GM12878 (cell line): ENCODE results near the gene AKAP12.

Experiments
- BHLHE40 ChIP-seq, 2 experiments: fragments of 450-650 bp in 1 of 2; IDR thresholded peaks; 2 replicates each; pipeline ENCODE4 v1.6.1; 2011 to 2017; ENCODE audit warnings: low read depth in 2 of 2, borderline replicate concordance in 1 of 2, improper control_type of control experiment in 1 of 2, low read length in 1 of 2, mild to moderate bottlenecking in 1 of 2
- CTCF ChIP-seq, 3 experiments: IDR thresholded peaks in 2 of 3; conservative IDR thresholded peaks in 1 of 3; 2 replicates each; pipeline ENCODE4 v1.5.1; 2011; ENCODE audit warnings: low read depth in 3 of 3, low read length in 3 of 3, mild to moderate bottlenecking in 3 of 3, control low read depth in 2 of 3, moderate library complexity in 2 of 3, inconsistent platforms in 1 of 3, mixed read lengths in 1 of 3; ENCODE audit not compliant: control insufficient read depth in 2 of 3, insufficient read depth in 1 of 3; ENCODE audit errors: extremely low read depth in 1 of 3
- FOS ChIP-seq: IDR thresholded peaks from 3 replicates; pipeline ENCODE4 v1.6.1; 2011; ENCODE audit warnings: borderline replicate concordance; ENCODE audit not compliant: insufficient read length; ENCODE audit errors: extremely low read depth
- POLR2A ChIP-seq: IDR thresholded peaks from 2 replicates; pipeline ENCODE4 v1.6.1; 2011; ENCODE audit warnings: low read depth, mild to moderate bottlenecking, low read length
- REST ChIP-seq: IDR thresholded peaks from 2 replicates; pipeline ENCODE4 v1.6.1; 2012; ENCODE audit warnings: mild to moderate bottlenecking, low read depth, low read length
- SUZ12 ChIP-seq: fragments of 200-600 bp; sonication (generic); IDR thresholded peaks from one replicate; pipeline ENCODE4 v1.6.1; 2018; ENCODE audit warnings: antibody characterized with exemption, mild to moderate bottlenecking; ENCODE audit not compliant: unreplicated experiment

DNA sequence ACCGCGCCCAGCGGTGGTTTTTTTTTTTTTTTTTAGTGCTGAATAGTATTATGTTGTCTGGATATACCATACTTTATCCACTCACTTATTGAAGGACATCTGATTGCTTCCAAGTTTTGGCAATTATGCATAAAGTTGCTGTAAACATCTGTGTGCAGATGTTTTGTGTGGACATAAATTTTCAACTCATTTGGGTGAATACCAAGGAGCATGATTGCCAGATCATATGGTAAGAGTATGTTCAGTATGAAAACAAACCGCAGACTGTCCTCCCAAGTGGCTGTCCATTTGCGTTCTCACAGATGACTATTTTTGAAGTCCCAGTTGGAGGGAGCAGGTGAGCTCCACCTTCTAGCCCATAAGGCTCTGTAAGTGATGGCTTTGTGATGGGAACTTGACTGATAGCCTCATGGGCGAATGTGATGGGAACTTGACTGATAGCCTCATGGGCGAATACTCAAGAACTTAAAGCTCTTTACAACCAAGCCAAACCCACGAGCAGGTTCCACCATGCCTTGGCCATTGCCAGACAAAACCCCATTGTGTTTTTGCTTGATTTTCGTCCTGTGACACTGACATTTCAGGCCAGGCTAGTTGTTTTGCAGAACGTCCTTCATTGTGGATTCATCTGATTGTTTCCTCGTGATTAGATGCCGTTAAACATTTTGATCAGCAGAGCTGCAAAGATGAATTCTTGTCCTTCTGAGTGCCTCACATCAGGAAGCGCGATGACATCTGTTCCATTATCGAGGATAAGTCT, 100.6 kb downstream of the AKAP12 start:
- no peak for TF ChIP-seq FOS
- TF ChIP-seq REST, result no peak
- TF ChIP-seq CTCF (IDR thresholded peaks at IDR 0.05 in 2 of 3, conservative IDR thresholded peaks at IDR 0.05 in 1 of 3; ENCODE audit: control insufficient read depth in 2 of 3, extremely low read depth in 1 of 3, insufficient read depth in 1 of 3, low read depth in 3 of 3, low read length in 3 of 3), result no peak
- TF ChIP-seq SUZ12, result no peak
- no peak for TF ChIP-seq POLR2A
- TF ChIP-seq BHLHE40 (IDR thresholded peaks at IDR 0.05; ENCODE audit: borderline replicate concordance in 1 of 2, low read depth in 2 of 2, low read length in 1 of 2), result no peak
